Upper lobe of left lung (tissue), 4 donors: Measurements from ENCODE around the gene PPFIA3.

ENCODE experiments used
- EP300 ChIP-seq, 4 donors: sonication (generic); formaldehyde crosslinking; IDR thresholded peaks; one replicate each; pipeline ENCODE4 v1.5.1; 2017; ENCODE audit warnings: antibody characterized with exemption in 4 of 4, control low read depth in 2 of 4
- POLR2A ChIP-seq, 4 donors: fragments of 450-650 bp; IDR thresholded peaks; one replicate each; pipeline ENCODE4 v1.5.1; 2016 to 2017; ENCODE audit warnings: antibody characterized with exemption in 4 of 4, mild to moderate bottlenecking in 2 of 4
- POLR2AphosphoS5 ChIP-seq, 2 donors: sonication (generic); formaldehyde crosslinking; IDR thresholded peaks; one replicate each; pipeline ENCODE4 v1.5.1; 2017; ENCODE audit warnings: antibody characterized with exemption in 2 of 2
- TF ChIP-seq, protein P1 (sequence below), 6 experiments: fragments of 450-650 bp in 4 of 6; fragments of 200-600 bp in 2 of 6; sonication (generic) in 2 of 6; IDR thresholded peaks; one replicate each; pipeline ENCODE4 v1.5.1; 2016 to 2019; ENCODE audit warnings: antibody characterized with exemption in 6 of 6

DNA sequence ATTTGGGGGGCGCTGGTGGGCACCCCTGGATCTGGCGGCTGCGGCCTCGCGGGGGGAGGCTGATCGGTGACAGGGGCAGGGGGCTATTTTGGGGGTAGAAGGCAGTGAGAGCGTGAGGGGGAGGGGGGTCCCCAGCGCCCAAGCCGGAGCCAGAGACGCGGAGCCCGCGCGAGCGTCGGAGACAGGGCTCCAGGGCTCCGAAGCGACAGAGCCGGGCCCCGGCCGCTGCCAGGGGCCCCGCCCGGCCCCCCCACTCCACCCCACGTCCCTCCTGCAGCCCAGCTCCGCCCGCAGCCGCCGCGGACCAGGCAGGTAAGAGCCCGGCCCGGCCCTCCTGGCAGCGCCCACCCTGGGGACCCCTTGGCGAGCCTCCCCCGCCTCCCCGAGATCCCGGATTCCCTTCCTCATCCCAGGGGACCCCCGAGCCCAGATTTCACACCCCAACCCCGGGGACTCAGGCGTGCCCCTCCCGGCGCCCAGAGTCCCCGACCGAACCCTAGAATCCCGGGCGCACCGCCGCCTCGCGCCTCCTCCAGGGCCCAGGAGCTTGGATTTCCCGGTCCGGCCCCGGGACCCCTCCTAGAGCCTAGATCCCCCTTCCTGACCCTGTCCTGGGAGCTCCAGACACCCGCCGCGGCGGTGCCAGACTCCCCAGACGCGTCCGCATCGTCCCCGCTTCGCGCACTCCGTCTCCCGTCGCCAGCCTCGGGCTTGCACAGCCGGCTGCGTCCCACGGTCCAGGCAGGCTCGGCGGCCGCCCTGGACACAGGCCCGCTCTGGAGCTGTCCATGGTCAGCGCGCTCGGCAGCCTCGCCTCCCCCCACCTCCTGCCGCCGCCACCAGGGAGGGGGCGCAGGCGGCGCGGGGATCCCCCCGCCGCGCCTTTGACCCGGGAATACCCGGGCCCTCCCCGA lies at the start of gene PPFIA3:
- TF ChIP-seq, protein P1, sequence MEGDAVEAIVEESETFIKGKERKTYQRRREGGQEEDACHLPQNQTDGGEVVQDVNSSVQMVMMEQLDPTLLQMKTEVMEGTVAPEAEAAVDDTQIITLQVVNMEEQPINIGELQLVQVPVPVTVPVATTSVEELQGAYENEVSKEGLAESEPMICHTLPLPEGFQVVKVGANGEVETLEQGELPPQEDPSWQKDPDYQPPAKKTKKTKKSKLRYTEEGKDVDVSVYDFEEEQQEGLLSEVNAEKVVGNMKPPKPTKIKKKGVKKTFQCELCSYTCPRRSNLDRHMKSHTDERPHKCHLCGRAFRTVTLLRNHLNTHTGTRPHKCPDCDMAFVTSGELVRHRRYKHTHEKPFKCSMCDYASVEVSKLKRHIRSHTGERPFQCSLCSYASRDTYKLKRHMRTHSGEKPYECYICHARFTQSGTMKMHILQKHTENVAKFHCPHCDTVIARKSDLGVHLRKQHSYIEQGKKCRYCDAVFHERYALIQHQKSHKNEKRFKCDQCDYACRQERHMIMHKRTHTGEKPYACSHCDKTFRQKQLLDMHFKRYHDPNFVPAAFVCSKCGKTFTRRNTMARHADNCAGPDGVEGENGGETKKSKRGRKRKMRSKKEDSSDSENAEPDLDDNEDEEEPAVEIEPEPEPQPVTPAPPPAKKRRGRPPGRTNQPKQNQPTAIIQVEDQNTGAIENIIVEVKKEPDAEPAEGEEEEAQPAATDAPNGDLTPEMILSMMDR (IDR thresholded peaks at IDR 0.05) = no peak
- TF ChIP-seq POLR2AphosphoS5 (IDR thresholded peaks at IDR 0.05) = no peak
- TF ChIP-seq POLR2A (IDR thresholded peaks at IDR 0.05) = no peak
- no peak for TF ChIP-seq EP300 (IDR thresholded peaks at IDR 0.05)
